ENCODE results near the gene PEAK1.

Gene PEAK1

GRCh38 chr15:77419836-77420609, at the start of gene PEAK1:
TSS of gene PEAK1 (minus strand) at chr15:77420104. CDS start at chr15:77181926, 238,178 bp downstream.
- DNase-seq = peak; percentile 99

- DNase-seq = no peak
Observed at GRCh38 chr15:77468896-77469295, 49.0 kb upstream of the PEAK1 start.

GRCh38 chr15:77466521-77466920, 46.6 kb upstream of the PEAK1 start:
- no peak for DNase-seq

GRCh38 chr15:77464129-77464865, 44.4 kb upstream of the PEAK1 start:
- no peak for DNase-seq

GRCh38 chr15:77461486-77461885, 41.6 kb upstream of the PEAK1 start:
- no peak for DNase-seq

- DNase-seq = no peak
Observed at GRCh38 chr15:77459031-77459430, 39.1 kb upstream of the PEAK1 start.

- no peak for DNase-seq
Observed at GRCh38 chr15:77457905-77458265, 38.0 kb upstream of the PEAK1 start.

GRCh38 chr15:77457191-77457904, 37.4 kb upstream of the PEAK1 start:
- no peak for DNase-seq

GRCh38 chr15:77456746-77457145, 36.8 kb upstream of the PEAK1 start:
- no peak for DNase-seq

- no peak for DNase-seq
Observed at GRCh38 chr15:77455696-77456321, 35.9 kb upstream of the PEAK1 start.

- DNase-seq = no peak
Observed at GRCh38 chr15:77454951-77455350, 35.0 kb upstream of the PEAK1 start.

- no peak for DNase-seq
Observed at GRCh38 chr15:77454265-77454664, 34.4 kb upstream of the PEAK1 start.

GRCh38 chr15:77446840-77447390, 27.0 kb upstream of the PEAK1 start:
- DNase-seq = no peak

- no peak for DNase-seq
Observed at GRCh38 chr15:77440378-77440999, 20.6 kb upstream of the PEAK1 start.

- DNase-seq = no peak
Observed at GRCh38 chr15:77437264-77437663, 17.4 kb upstream of the PEAK1 start.

- DNase-seq = no peak
Observed at GRCh38 chr15:77436822-77437221, 16.9 kb upstream of the PEAK1 start.

GRCh38 chr15:77430652-77431051, 10.7 kb upstream of the PEAK1 start:
- DNase-seq = no peak

GRCh38 chr15:77430213-77430612, 10.3 kb upstream of the PEAK1 start:
- DNase-seq = no peak

GRCh38 chr15:77426871-77427270, 7.0 kb upstream of the PEAK1 start:
- no peak for DNase-seq

- no peak for DNase-seq
Observed at GRCh38 chr15:77426377-77426776, 6.5 kb upstream of the PEAK1 start.

- no peak for DNase-seq
Observed at GRCh38 chr15:77425104-77425503, 5.2 kb upstream of the PEAK1 start.

GRCh38 chr15:77421370-77421700, 1.4 kb upstream of the PEAK1 start:
- no peak for DNase-seq

Data from activated CD4-positive, alpha-beta T cell treated with anti-CD3 and anti-CD28 coated beads for 1 hour (primary cell).